Muscle layer of duodenum (tissue), 2 donors: ENCODE data around the gene MYB.

ENCODE experiments used
- H3K27ac ChIP-seq: one replicate; pipeline ENCODE4 v1.7.0; 2013; ENCODE audit warnings: mild to moderate bottlenecking, low read length
- H3K27me3 ChIP-seq: one replicate; pipeline ENCODE4 v1.7.0; 2013; ENCODE audit warnings: low read depth, mild to moderate bottlenecking, control low read depth, low read length
- H3K36me3 ChIP-seq, 2 donors: one replicate each; pipeline ENCODE4 v1.7.0; 2013; ENCODE audit warnings: low read length in 2 of 2, control low read depth in 1 of 2, mild to moderate bottlenecking in 1 of 2; ENCODE audit not compliant: insufficient read depth in 2 of 2, control insufficient read depth in 1 of 2
- H3K4me1 ChIP-seq, 2 donors: one replicate each; pipeline ENCODE4 v1.7.0; 2013; ENCODE audit warnings: low read length in 2 of 2, mild to moderate bottlenecking in 2 of 2, control low read depth in 1 of 2, moderate library complexity in 1 of 2; ENCODE audit not compliant: insufficient read depth in 2 of 2, control insufficient read depth in 1 of 2
- H3K4me3 ChIP-seq, 2 donors: one replicate each; pipeline ENCODE4 v1.7.0; 2013; ENCODE audit warnings: low read length in 2 of 2, low read depth in 1 of 2, mild to moderate bottlenecking in 1 of 2
- H3K9me3 ChIP-seq, 2 donors: one replicate each; pipeline ENCODE4 v1.7.0; 2013; ENCODE audit warnings: low read length in 2 of 2, control low read depth in 1 of 2, mild to moderate bottlenecking in 1 of 2; ENCODE audit not compliant: control insufficient read depth in 1 of 2
- donor health status: healthy.

Gene MYB

DNA sequence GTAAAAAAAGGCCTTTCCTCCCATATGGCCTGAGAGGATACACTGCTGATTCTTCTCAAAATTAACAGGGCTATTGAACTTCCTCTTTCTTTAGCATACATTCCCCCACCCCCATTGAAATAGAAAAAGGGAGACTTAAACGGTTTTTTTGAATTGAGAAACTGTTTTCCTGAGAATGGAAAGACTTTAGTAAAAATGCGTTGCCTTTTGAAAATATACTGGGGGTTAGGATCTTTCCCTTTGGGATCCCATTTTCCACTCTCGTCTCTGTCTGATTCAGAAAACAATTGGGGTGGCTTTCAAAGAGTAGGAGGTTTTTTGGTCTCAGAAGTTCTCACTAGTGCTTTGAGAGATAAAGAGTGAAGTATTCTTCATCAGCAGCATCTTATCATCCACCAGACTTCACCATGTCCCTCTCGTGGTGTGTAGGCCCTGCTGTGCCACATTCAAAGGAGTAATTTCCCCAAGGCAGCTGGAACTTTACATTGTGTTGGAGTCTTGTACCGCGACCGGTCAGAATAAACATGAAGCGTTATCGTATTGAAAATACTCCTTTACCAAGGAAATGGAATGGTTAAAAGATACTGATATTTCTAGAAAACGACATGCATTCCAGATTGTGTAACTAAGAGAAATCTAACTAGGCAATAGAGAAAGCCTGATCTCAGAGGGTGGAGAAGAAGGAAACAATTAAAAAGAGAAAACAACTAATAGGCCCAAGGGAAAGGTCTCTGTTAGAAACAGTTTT lies 10.6 kb downstream of the MYB start:
- no peak overlapping the region for H3K4me3 ChIP-seq
- no peaks in the 10 kb centered on the region for H3K9me3 ChIP-seq
- H3K27me3 ChIP-seq: no peaks in the 10 kb centered on the region
- no peaks in the 10 kb centered on the region for H3K36me3 ChIP-seq
- H3K4me1 ChIP-seq: no peaks in the 10 kb centered on the region
- H3K27ac ChIP-seq: no peak overlapping the region

DNA sequence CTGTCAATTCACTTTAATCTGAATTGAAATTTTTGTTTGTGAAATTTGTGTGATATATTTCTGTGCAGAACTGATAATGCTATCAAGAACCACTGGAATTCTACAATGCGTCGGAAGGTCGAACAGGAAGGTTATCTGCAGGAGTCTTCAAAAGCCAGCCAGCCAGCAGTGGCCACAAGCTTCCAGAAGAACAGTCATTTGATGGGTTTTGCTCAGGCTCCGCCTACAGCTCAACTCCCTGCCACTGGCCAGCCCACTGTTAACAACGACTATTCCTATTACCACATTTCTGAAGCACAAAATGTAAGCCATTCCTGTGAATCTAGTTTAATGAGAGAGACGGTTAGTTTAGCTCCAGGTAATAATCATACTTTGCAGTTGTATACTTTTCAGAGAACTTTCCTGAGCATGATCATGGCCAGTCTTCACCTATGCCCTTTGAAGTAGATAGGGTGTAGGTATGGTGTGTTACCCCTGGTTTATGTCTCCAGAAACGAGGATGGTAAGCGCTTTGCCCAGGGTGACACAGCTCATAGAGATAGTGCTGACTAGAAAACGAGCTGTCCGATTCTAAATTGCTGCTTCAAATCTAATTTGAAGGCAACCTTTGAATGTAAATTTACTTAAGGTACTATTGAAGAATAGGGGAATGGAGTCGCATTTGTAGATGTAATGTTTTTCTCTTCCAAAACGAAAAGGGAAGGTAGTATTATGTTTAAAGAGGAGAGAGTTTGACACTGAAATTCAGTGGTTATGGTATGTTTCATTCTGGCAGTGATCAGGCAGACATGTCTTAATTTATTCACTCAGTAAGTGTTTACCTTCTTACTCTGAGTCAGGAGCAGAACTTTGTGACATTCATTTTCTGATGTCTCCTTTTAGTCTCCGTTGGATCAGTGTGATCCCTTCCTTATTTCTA lies 11.4 kb downstream of the MYB start:
- H3K27me3 ChIP-seq: no peaks in the 10 kb centered on the region
- H3K27ac ChIP-seq: no peak overlapping the region
- no peaks in the 10 kb centered on the region for H3K36me3 ChIP-seq
- H3K4me3 ChIP-seq: no peak overlapping the region
- H3K4me1 ChIP-seq: no peaks in the 10 kb centered on the region
- no peaks in the 10 kb centered on the region for H3K9me3 ChIP-seq

GRCh38 chr6:135193221-135193620 lies 12.1 kb downstream of the MYB start:
- H3K4me1 ChIP-seq: no peaks in the 10 kb centered on the region
- no peak overlapping the region for H3K4me3 ChIP-seq
- H3K9me3 ChIP-seq: no peaks in the 10 kb centered on the region
- H3K27me3 ChIP-seq: no peaks in the 10 kb centered on the region
- H3K27ac ChIP-seq: no peak overlapping the region
- no peaks in the 10 kb centered on the region for H3K36me3 ChIP-seq

- H3K36me3 ChIP-seq: no peaks in the 10 kb centered on the region
These were observed 13.9 kb downstream of the MYB start for GRCh38 chr6:135195041-135195440.

GRCh38 chr6:135195522-135195921 lies 14.4 kb downstream of the MYB start:
- no peaks in the 10 kb centered on the region for H3K27me3 ChIP-seq
- no peak overlapping the region for H3K27ac ChIP-seq
- H3K36me3 ChIP-seq: no peaks in the 10 kb centered on the region
- no peak overlapping the region for H3K4me3 ChIP-seq
- H3K4me1 ChIP-seq: no peaks in the 10 kb centered on the region
- H3K9me3 ChIP-seq: no peaks in the 10 kb centered on the region

More at GRCh38 chr6:135195041-135195440, 13.9 kb downstream of the MYB start:
- no peaks in the 10 kb centered on the region for H3K27me3 ChIP-seq
- no peaks in the 10 kb centered on the region for H3K9me3 ChIP-seq
- no peak overlapping the region for H3K27ac ChIP-seq
- no peak overlapping the region for H3K4me3 ChIP-seq
- no peaks in the 10 kb centered on the region for H3K4me1 ChIP-seq

DNA sequence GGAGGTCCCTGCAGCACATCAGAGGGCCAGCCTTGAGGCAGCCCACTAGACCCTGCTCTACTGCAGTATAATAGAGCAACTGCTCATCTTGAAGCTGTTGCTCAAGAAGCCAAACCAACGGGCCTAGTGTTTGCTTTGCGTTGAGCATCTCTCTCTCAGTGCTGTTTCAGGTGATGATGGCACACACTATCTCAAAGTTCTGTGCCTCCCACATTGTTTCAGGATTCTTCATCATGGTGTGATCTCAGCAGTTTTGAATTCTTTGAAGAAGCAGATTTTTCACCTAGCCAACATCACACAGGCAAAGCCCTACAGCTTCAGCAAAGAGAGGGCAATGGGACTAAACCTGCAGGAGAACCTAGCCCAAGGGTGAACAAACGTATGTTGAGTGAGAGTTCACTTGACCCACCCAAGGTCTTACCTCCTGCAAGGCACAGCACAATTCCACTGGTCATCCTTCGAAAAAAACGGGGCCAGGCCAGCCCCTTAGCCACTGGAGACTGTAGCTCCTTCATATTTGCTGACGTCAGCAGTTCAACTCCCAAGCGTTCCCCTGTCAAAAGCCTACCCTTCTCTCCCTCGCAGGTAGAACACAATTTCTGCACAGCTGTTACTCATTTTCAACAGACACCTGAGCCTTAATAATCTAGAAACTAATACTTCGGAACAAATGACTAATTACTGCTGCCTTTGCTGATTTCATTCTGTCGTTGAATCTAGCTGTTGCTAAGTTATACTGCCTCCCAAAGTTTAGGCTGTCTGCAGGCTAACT lies 15.8 kb downstream of the MYB start:
- no peak overlapping the region for H3K27ac ChIP-seq
- no peaks in the 10 kb centered on the region for H3K27me3 ChIP-seq
- no peaks in the 10 kb centered on the region for H3K4me1 ChIP-seq
- H3K9me3 ChIP-seq: no peaks in the 10 kb centered on the region
- no peak overlapping the region for H3K4me3 ChIP-seq
- H3K36me3 ChIP-seq: no peaks in the 10 kb centered on the region

GRCh38 chr6:135202836-135203235 lies 21.7 kb downstream of the MYB start:
- Histone ChIP-seq H3K4me1 (no peaks in the 10 kb centered on the region), H3K9me3 (no peaks in the 10 kb centered on the region), H3K36me3 (no peaks in the 10 kb centered on the region), H3K27me3 (no peaks in the 10 kb centered on the region), H3K27ac (no peak overlapping the region), H3K4me3 (no peak overlapping the region)

DNA sequence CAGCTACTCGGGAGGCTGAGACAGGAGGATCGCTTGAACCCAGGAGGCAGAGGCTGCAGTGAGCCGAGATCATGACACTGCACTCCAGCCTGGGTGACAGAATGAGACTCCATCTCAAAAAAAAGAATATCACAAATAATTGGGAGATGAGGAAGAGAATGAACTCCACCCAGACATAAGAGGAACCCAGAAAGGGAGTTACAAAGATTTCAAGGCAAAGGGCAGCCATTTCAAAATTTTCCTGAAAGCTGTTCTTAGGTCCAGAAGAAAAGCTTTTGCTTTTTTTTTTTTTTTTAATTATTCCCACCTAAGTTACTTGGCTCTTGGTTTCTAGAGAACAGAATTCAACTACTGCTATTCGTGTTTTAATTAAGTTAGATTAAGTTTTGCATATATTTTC lies 23.8 kb downstream of the MYB start:
- H3K36me3 ChIP-seq: no peaks in the 10 kb centered on the region
- H3K4me3 ChIP-seq: no peak overlapping the region
- no peaks in the 10 kb centered on the region for H3K4me1 ChIP-seq
- no peaks in the 10 kb centered on the region for H3K27me3 ChIP-seq
- no peaks in the 10 kb centered on the region for H3K9me3 ChIP-seq
- no peak overlapping the region for H3K27ac ChIP-seq

- H3K27me3 ChIP-seq: no peaks in the 10 kb centered on the region
- no peaks in the 10 kb centered on the region for H3K4me1 ChIP-seq
- no peak overlapping the region for H3K27ac ChIP-seq
- no peaks in the 10 kb centered on the region for H3K9me3 ChIP-seq
- no peaks in the 10 kb centered on the region for H3K36me3 ChIP-seq
- H3K4me3 ChIP-seq: no peak overlapping the region
These were observed 28.7 kb downstream of the MYB start for GRCh38 chr6:135209803-135210202.

- Histone ChIP-seq H3K27ac (no peak overlapping the region), H3K4me1 (no peaks in the 10 kb centered on the region), H3K4me3 (no peak overlapping the region), H3K36me3 (no peaks in the 10 kb centered on the region), H3K27me3 (no peaks in the 10 kb centered on the region), H3K9me3 (no peaks in the 10 kb centered on the region)
These were observed 29.7 kb downstream of the MYB start for GRCh38 chr6:135210632-135211305.

DNA sequence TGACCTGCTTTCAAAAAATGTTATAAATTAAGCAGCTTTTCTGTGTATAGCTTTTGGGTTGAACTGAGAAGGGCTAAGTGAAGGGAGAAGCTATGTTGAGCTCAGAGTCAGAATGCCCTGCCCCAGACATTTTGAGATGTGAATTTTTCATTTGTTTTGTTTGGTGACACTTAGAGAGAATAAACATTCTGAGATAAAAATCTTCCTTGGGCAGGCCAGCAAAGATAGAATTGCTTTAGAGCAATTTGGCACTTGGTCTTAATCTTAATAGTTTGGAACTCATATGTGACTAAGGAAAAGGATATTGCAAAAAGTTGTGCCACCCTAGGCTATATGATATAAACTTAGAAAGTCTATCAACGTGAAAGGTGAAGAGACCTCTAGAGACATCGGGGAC lies 30.2 kb downstream of the MYB start:
- Histone ChIP-seq H3K9me3 (no peaks in the 10 kb centered on the region), H3K4me3 (no peak overlapping the region), H3K36me3 (no peaks in the 10 kb centered on the region), H3K27me3 (no peaks in the 10 kb centered on the region), H3K27ac (no peak overlapping the region), H3K4me1 (no peaks in the 10 kb centered on the region)
